NCI-H2081 (cell line): ENCODE measurements around the gene TMEM174.
"Not testable (repeated sequence)": the region's sequence is repeated elsewhere in the genome, so short reads cannot be mapped to it uniquely, and the experiment has no call there.

Source experiments
- DNase-seq, 2 experiments: peaks; one replicate each; lab custom pipeline; 2025; lab: John Stamatoyannopoulos, UW

TMEM174 gene

DNA sequence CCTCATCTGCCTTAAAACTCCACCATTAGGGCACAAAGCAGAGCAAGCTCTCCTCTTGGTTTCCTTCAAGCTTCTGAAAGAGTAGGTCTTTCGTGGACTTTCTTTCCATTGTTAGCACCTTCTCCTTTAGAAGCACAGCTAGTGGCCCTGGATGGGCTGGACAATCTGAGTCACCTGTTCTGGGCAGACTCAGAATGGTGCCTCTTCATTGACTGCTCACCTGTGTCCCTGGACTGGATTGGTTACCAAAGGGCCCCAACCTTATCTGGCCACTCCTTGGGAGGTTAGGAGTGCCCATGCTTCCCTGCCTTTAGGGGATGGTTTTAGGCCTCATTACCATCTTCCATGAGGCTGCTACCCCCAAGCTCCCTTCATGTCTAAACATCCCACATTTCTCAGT lies 23.2 kb downstream of the TMEM174 start:
- DNase-seq: no peak

DNA sequence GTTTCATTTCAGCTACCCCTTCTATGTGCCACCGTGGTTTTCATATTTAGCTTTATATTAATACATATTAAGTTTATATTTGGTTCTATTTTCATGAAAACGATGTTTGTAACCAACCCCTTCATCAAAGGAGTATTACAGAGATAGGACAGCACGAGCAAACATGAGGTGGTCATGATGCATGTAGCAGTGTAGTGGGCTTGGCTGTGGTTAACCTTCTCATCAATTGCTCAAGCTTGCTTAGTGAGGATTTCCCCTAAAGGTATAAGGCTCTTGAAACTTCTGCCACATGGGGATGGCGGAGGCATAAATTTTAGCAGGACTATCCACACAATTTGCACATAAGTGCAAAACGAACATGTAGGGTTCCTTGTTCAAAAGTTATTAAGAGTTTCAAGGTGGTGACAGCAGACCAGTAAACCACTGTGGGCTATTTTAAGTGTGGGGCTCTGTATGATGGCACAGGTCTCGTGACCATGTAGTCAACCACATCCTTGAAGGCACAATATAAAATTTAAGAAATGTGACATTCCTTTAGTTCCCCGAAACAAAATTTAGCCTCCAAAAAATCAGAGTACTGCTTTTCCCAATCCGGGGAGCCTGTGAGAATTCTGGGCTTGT lies 24.8 kb downstream of the TMEM174 start:
- DNase-seq: no peak

GRCh38 chr5:73198833-73199592 lies 26.0 kb downstream of the TMEM174 start:
- DNase-seq: no peak

GRCh38 chr5:73199671-73200070 lies 26.7 kb downstream of the TMEM174 start:
- no peak for DNase-seq

- DNase-seq: no peak
Observed at GRCh38 chr5:73201547-73202513, 28.8 kb downstream of the TMEM174 start.

DNA sequence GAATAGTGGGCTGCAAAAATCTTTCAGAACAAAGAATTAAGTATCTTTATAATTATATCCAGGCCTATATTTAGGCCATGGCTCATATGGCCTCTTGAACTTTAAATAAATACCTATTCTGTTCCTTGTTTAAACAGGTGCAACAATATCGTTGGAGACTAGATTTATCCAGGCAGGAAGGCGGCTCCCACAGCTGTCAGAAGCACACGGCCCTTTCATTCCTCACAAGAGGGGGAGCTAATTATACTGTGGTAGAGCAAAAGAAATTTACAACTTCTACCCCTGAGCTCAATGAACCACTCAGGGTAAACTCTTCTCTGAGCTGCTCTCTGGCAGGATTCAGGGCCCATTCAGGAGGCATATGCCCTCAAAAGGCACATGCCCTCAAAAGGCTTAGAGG lies 31.3 kb downstream of the TMEM174 start:
- peak; percentile 84 to 95 for DNase-seq

DNA sequence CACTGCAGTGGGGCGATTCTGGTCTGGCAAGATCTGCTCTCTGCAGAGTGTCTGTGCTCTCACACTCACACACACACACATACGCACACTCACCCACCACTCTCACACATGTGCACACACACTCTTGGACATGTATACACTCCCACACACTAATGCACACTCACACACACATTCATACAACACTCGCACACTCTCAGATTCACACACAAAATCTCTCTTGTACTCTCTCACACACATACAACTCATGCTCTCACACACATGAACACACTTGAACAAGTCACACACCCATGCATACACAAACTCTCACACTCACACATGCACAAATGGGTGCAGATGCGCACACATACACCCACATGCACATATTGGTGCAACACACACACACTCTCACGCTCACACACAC lies 31.7 kb downstream of the TMEM174 start:
- DNase-seq: no peak

GRCh38 chr5:73205305-73205704 lies 32.3 kb downstream of the TMEM174 start:
- peak; percentile 56 to 86 for DNase-seq

GRCh38 chr5:73207239-73207638 lies 34.2 kb downstream of the TMEM174 start:
- DNase-seq: not testable (repeated sequence)

GRCh38 chr5:73209075-73209474 lies 36.1 kb downstream of the TMEM174 start:
- DNase-seq: not testable (repeated sequence)

DNA sequence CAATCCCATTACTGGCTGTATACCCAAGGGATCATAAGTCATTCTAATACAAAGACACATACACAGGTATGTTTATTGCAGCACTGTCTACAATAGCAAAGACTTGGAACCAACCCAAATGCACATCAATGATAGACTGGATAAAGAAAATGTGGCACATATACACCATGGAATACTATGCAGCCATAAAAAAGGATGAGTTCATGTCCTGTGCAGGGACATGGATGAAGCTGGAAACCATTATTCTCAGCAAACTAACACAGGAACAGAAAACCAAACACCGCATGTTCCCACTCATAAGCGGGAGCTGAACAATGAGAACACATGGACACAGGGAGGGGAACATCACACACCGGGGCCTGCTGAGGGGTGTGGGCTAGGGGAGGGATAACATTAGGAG lies 39.7 kb downstream of the TMEM174 start:
- not testable (repeated sequence) for DNase-seq

DNA sequence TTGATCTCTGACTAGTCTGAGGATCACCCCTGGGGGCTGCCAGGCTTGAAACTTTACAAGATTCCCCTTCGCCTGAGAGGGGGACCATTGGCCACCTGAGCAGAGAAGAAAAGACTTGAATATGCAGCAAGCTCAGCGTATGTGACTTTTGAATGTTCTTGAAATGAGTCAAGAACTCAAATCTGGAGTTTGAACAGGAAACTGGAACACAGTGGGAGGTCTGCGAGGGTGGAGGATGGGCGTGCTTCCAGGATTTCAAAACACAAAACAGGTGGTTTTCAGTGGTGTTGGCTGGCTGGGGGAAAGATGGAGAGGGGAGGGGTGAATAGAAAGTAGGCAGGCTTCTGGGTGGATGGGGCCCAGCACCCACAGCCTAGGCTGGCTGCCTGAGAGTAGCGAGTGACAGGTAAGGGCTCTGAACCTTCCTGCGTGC lies 40.6 kb downstream of the TMEM174 start:
- peak in 1 of 2 experiments; percentile 7 for DNase-seq

DNA sequence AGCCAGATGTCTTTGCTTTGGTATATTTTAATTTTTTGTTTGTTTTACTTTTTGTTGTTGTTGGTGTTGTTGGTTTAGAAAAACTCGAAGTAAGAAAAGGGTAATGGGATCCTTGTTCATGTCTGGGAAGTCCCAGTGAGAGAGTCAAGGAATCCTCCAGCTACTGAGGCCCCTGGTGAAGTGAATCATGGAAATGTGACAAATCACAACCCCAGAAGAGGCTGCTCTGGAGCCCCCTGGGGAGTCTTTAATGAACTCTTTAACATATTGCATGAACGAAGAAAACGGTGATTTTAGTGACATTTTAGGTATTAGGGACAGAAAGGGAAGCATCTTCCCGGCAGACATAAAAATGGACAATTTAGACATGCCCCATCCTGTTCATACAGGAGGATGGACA lies 41.3 kb downstream of the TMEM174 start:
- no peak for DNase-seq

GRCh38 chr5:73214996-73215395 lies 42.0 kb downstream of the TMEM174 start:
- DNase-seq: peak in 1 of 2 experiments; percentile 48

DNA sequence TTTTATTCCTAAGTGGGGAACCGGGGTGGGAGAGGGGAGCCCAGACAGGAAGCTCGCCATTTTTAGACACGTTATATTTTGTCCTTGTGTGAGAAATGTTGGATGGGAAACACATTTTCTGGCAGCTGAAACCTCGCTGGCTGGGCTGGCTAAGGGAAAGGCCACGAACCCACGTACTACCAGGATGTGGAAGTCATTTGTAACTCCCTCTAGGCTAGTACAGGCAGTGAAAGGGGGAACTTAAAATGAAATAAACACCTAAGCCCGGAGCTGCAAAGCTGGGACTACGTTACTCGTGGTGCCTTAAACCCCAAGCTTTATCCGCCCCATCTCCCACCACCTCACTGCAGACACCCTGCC lies 42.5 kb downstream of the TMEM174 start:
- DNase-seq: no peak

GRCh38 chr5:73215891-73216610 lies 43.1 kb downstream of the TMEM174 start:
- peak; percentile 75 to 76 for DNase-seq

DNA sequence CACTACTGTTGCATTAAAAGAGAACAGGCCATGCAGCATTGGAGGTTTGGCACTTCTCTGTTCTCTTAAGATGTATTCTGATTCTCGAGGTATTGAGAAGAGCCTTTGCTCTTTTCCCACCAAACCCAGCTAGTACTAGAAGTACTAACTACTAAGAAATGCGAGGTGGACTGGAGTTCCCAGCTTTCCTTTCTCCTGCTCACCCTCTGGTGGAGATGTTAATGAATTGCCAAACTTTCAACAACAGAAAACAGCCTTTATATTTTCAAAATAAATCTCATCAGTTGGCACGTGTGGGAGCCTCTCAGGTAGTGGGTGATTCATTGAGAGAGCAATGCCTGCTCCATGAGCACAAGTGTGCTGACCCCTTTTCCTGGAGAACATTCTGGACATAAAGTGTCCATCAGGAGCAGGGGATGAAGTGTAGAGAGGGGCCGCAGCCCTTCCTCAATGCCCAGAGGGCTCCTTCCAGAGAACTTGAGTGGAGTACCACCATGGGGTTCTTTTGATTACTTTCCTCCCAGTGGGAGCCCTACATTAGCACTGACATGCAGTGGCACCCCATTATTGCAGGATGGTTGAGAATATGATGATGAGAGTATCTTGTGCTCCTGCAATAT lies 45.7 kb downstream of the TMEM174 start:
- DNase-seq: peak; percentile 7 to 9

DNA sequence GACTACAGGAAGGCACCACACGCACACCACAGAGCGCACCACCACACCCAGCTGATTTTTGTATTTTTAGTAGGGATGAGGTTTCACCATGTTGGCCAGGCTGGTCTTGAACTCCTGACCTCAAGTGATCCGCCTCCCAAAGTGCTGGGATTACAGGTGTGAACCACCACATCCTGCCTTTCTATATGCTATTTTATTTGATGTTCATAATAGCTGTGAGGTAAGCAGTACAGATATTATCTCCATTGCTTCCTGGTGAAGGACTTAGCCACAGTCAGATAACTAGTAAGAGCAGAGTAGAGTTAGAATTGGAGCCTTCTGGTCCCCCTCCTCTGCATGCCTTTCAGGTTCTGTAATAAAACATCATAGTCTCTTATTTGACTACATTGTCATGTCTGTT lies 46.3 kb downstream of the TMEM174 start:
- not testable (repeated sequence) for DNase-seq

DNA sequence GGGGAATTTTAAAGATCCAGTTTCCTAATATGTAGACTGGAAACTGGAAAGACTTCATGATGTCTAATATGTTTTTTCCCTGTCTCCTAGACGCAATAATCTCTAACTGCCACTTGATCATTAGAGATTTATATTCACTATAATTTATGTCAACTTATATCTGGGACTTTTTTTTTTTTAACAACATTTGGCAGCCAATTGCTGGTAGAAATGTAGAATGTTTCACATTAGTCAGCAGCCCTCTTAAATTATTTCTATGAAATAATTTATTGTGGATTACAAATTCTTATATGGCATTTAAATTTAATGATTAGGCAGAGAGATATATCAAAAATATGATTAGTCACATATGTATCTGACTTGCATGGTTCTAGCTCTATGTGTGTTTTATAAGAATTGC lies 48.2 kb downstream of the TMEM174 start:
- DNase-seq: no peak

- DNase-seq: no peak
Observed at GRCh38 chr5:73221726-73222125, 48.7 kb downstream of the TMEM174 start.

- peak in 1 of 2 experiments; percentile 41 for DNase-seq
Observed at GRCh38 chr5:73222173-73222572, 49.2 kb downstream of the TMEM174 start.
